Esophagus muscularis mucosa (tissue), 4 donors: ENCODE measurements around the gene MUC2. TPM values are rescaled to one million over a fixed set of nuclear protein-coding genes. Genes with fewer than 3 reads are reported as not detected.
"Not testable (repeated sequence)": the region's sequence is repeated elsewhere in the genome, so short reads cannot be mapped to it uniquely, and the experiment has no call there.

Source experiments
- DNase-seq: peaks from one replicate; pipeline ENCODE4 v3.0.0-alpha.2; 2017; ENCODE audit errors: extremely low spot score
- H3K27ac ChIP-seq, 4 donors: fragments of 200-600 bp; sonication (generic); replicated peaks in 1 of 4; 1 replicate in 3 of 4; 2 replicates in 1 of 4; pipeline ENCODE4 v1.5.1; 2016 to 2019; ENCODE audit warnings: mild to moderate bottlenecking in 1 of 4
- H3K27me3 ChIP-seq, 4 donors: fragments of 200-600 bp; sonication (generic); one replicate each; pipeline versions ENCODE4 v1.5.1 to v1.6.0; 2016 to 2019
- H3K36me3 ChIP-seq, 4 donors: fragments of 200-600 bp; sonication (generic); one replicate each; pipeline ENCODE4 v1.5.1; 2016 to 2019
- H3K4me1 ChIP-seq, 4 donors: fragments of 200-600 bp; sonication (generic); one replicate each; pipeline ENCODE4 v1.5.1; 2016 to 2019
- H3K4me3 ChIP-seq, 4 donors: fragments of 200-600 bp; sonication (generic); 1 replicate in 2 of 4; 2 replicates in 2 of 4; pipeline ENCODE4 v1.5.1; 2016 to 2019; ENCODE audit warnings: mild to moderate bottlenecking in 4 of 4, moderate library complexity in 1 of 4
- H3K9me3 ChIP-seq, 4 donors: fragments of 200-600 bp; sonication (generic); 1 replicate in 3 of 4; 2 replicates in 1 of 4; pipeline ENCODE4 v1.5.1; 2016 to 2019
- CTCF ChIP-seq, 3 experiments: fragments of 200-600 bp in 2 of 3; fragments of 450-650 bp in 1 of 3; sonication (generic) in 2 of 3; IDR thresholded peaks; one replicate each; pipeline ENCODE4 v1.5.1; 2017 to 2019; ENCODE audit warnings: antibody characterized with exemption in 3 of 3, mild to moderate bottlenecking in 2 of 3, moderate library complexity in 1 of 3
- EP300 ChIP-seq: sonication (generic); formaldehyde crosslinking; IDR thresholded peaks from one replicate; pipeline ENCODE4 v1.6.1; 2017; ENCODE audit warnings: antibody characterized with exemption
- POLR2A ChIP-seq: fragments of 450-650 bp; IDR thresholded peaks from one replicate; pipeline ENCODE4 v1.6.1; 2017; ENCODE audit warnings: antibody characterized with exemption, moderate library complexity, mild to moderate bottlenecking, low read depth
- POLR2AphosphoS5 ChIP-seq, 2 donors: sonication (generic); formaldehyde crosslinking; IDR thresholded peaks; one replicate each; pipeline ENCODE4 v1.6.1; 2017; ENCODE audit warnings: antibody characterized with exemption in 2 of 2
- WGBS: methylation state at CpG from one replicate; pipeline ENCODE4 v1.1.5; 2018; 5-methylcytosine and 5-hydroxymethylcytosine counted together
- intact Hi-C: fragments of 100-400 bp; cut with DNase I; formaldehyde crosslinking; loops from one replicate; pipeline ENCODE4 v1.15.1; 2023
- total RNA-seq, 4 donors: library from RNA; depleted of rRNA; stranded (reverse); fragments of >200 nt; gene quantifications; one replicate each; pipeline versions ENCODE4 v1.1.0 to v1.2.1, GENCODE V29; 2016

Gene MUC2
- total RNA-seq, 4 donors from 2014 or later = 0.34 TPM; not detected in 3

- Histone ChIP-seq H3K27ac (no peak overlapping the region), H3K9me3 (no peaks in the 10 kb centered on the region), H3K27me3 (peaks cover 0 to 57% (median 0%) of the 10 kb centered on the region in 4 donors), H3K4me3 (no peak overlapping the region), H3K4me1 (no peaks in the 10 kb centered on the region), H3K36me3 (no peaks in the 10 kb centered on the region)
- WGBS = no CpG with 5 or more reads among the region's 36 CpGs
- no peak for TF ChIP-seq CTCF (IDR thresholded peaks at IDR 0.05)
- no peak for TF ChIP-seq EP300
- no peak for TF ChIP-seq POLR2A
- no peak for TF ChIP-seq POLR2AphosphoS5 (IDR thresholded peaks at IDR 0.05)
- DNase-seq = no peak
- intact Hi-C loops = no loop called here
These were observed 38.9 kb downstream of the MUC2 start for GRCh38 chr11:1113405-1114201.

GRCh38 chr11:1115292-1115691, 40.6 kb downstream of the MUC2 start:
- H3K9me3 ChIP-seq, H3K4me1 ChIP-seq, intact Hi-C loops, H3K27ac ChIP-seq, DNase-seq, H3K36me3 ChIP-seq, H3K4me3 ChIP-seq: not testable (repeated sequence)
- peaks cover 0 to 57% (median 2%) of the 10 kb centered on the region in 4 donors for H3K27me3 ChIP-seq
- 81% methylated on average over 6 of the region's 6 CpGs for WGBS

- H3K4me1 ChIP-seq = no peaks in the 10 kb centered on the region
- H3K27ac ChIP-seq = no peak overlapping the region
- DNase-seq = no peak
- TF ChIP-seq CTCF (IDR thresholded peaks at IDR 0.05) (no peak), EP300 (no peak), POLR2AphosphoS5 (IDR thresholded peaks at IDR 0.05) (no peak), POLR2A (no peak)
- intact Hi-C loops = no loop called here
- H3K4me3 ChIP-seq = no peak overlapping the region
- peaks cover 0 to 62% (median 2%) of the 10 kb centered on the region in 4 donors for H3K27me3 ChIP-seq
- 84% methylated on average over 12 of the region's 12 CpGs for WGBS
- no peaks in the 10 kb centered on the region for H3K36me3 ChIP-seq
- no peaks in the 10 kb centered on the region for H3K9me3 ChIP-seq
These were observed 41.4 kb downstream of the MUC2 start for GRCh38 chr11:1116104-1116503.

- Histone ChIP-seq H3K4me3 (no peak overlapping the region), H3K36me3 (no peaks in the 10 kb centered on the region), H3K4me1 (no peaks in the 10 kb centered on the region), H3K27me3 (peaks cover 0 to 63% (median 2%) of the 10 kb centered on the region in 4 donors), H3K27ac (no peak overlapping the region), H3K9me3 (no peaks in the 10 kb centered on the region)
- intact Hi-C loops = no loop called here
- TF ChIP-seq EP300 (no peak), CTCF (IDR thresholded peaks at IDR 0.05) (no peak), POLR2A (no peak), POLR2AphosphoS5 (IDR thresholded peaks at IDR 0.05) (no peak)
- WGBS = 60% methylated on average over 23 of the region's 23 CpGs
- DNase-seq = no peak
These were observed 42.2 kb downstream of the MUC2 start for GRCh38 chr11:1116666-1117390.

GRCh38 chr11:1117992-1118391, 43.3 kb downstream of the MUC2 start:
- WGBS = 64% methylated on average over 6 of the region's 6 CpGs

More at GRCh38 chr11:1117992-1118391, 43.3 kb downstream of the MUC2 start:
- no peaks in the 10 kb centered on the region for H3K9me3 ChIP-seq
- H3K36me3 ChIP-seq = no peaks in the 10 kb centered on the region
- no peaks in the 10 kb centered on the region for H3K4me1 ChIP-seq
- H3K4me3 ChIP-seq = no peak overlapping the region
- intact Hi-C loops = no loop called here
- H3K27ac ChIP-seq = no peak overlapping the region
- peaks cover 0 to 62% (median 2%) of the 10 kb centered on the region in 4 donors for H3K27me3 ChIP-seq
- no peak for DNase-seq
- no peak for TF ChIP-seq EP300
- TF ChIP-seq CTCF (IDR thresholded peaks at IDR 0.05) = no peak
- no peak for TF ChIP-seq POLR2A
- no peak for TF ChIP-seq POLR2AphosphoS5 (IDR thresholded peaks at IDR 0.05)
